Mesothelial cell of epicardium (in vitro differentiated cells): ENCODE data around the gene DIAPH2. TPM values are rescaled to one million over a fixed set of nuclear protein-coding genes. Genes with fewer than 3 reads are reported as not detected.

Experiments used
- DNase-seq, 2 experiments: peaks; one replicate each; pipeline ENCODE4 v3.0.0; 2021; ENCODE audit warnings: low spot score in 2 of 2; ENCODE audit not compliant: unreplicated experiment in 2 of 2
- H3K27ac Mint-ChIP-seq: 2 replicates; pipeline ENCODE4 v1.8.0; 2021; ENCODE audit warnings: mixed read lengths
- H3K27me3 Mint-ChIP-seq: 2 replicates; pipeline ENCODE4 v1.8.0; 2021; ENCODE audit warnings: low read depth, mixed read lengths
- H3K36me3 Mint-ChIP-seq: 2 replicates; pipeline ENCODE4 v1.8.0; 2021; ENCODE audit warnings: mixed read lengths
- H3K4me1 Mint-ChIP-seq: 2 replicates; pipeline ENCODE4 v1.8.0; 2021; ENCODE audit warnings: mixed read lengths
- H3K4me3 Mint-ChIP-seq: 2 replicates; pipeline ENCODE4 v1.8.0; 2021; ENCODE audit warnings: mild to moderate bottlenecking, moderate library complexity, mixed read lengths
- H3K9me3 Mint-ChIP-seq: 2 replicates; pipeline ENCODE4 v1.8.0; 2021; ENCODE audit warnings: mixed read lengths
- CTCF ChIP-seq: fragments of 200-600 bp; sonication (generic); IDR thresholded peaks from one replicate; pipeline ENCODE4 v1.5.0; 2021; ENCODE audit warnings: antibody characterized with exemption; ENCODE audit not compliant: unreplicated experiment
- total RNA-seq: library from RNA; stranded (reverse); gene quantifications from 3 replicates; pipeline ENCODE4 v1.2.1, GENCODE V29; 2021

Gene DIAPH2
- total RNA-seq, 1 donor from 2014 or later = 19.2 TPM

GRCh38 chrX:97564496-97564895 lies 879.9 kb downstream of the DIAPH2 start:
- H3K4me3 Mint-ChIP-seq = no peak overlapping the region
- H3K27me3 Mint-ChIP-seq = no peaks in the 10 kb centered on the region
- no peak overlapping the region for H3K27ac Mint-ChIP-seq
- H3K36me3 Mint-ChIP-seq = no peaks in the 10 kb centered on the region
- H3K9me3 Mint-ChIP-seq = peaks cover 5% of the 10 kb centered on the region
- no peak for TF ChIP-seq CTCF
- peaks cover 17% of the 10 kb centered on the region for H3K4me1 Mint-ChIP-seq
- no peak for DNase-seq

GRCh38 chrX:97587171-97587570 lies 902.5 kb downstream of the DIAPH2 start:
- peaks cover 19% of the 10 kb centered on the region for H3K4me1 Mint-ChIP-seq
- H3K27ac Mint-ChIP-seq = peak overlapping the region; percentile 80
- no peaks in the 10 kb centered on the region for H3K27me3 Mint-ChIP-seq
- peaks cover 16% of the 10 kb centered on the region for H3K9me3 Mint-ChIP-seq
- H3K4me3 Mint-ChIP-seq = no peak overlapping the region
- DNase-seq = no peak
- peaks cover 5% of the 10 kb centered on the region for H3K36me3 Mint-ChIP-seq
- no peak for TF ChIP-seq CTCF

GRCh38 chrX:97594646-97595224 lies 910.1 kb downstream of the DIAPH2 start:
- H3K9me3 Mint-ChIP-seq = peaks cover 8% of the 10 kb centered on the region
- peaks cover 18% of the 10 kb centered on the region for H3K4me1 Mint-ChIP-seq
- H3K4me3 Mint-ChIP-seq = no peak overlapping the region
- H3K27ac Mint-ChIP-seq = no peak overlapping the region
- no peak for DNase-seq
- no peak for TF ChIP-seq CTCF
- H3K27me3 Mint-ChIP-seq = no peaks in the 10 kb centered on the region
- no peaks in the 10 kb centered on the region for H3K36me3 Mint-ChIP-seq

- H3K9me3 Mint-ChIP-seq = peaks cover 12% of the 10 kb centered on the region
- H3K4me1 Mint-ChIP-seq = peaks cover 38% of the 10 kb centered on the region
- DNase-seq = no peak
- H3K27me3 Mint-ChIP-seq = no peaks in the 10 kb centered on the region
- no peak overlapping the region for H3K4me3 Mint-ChIP-seq
- no peak for TF ChIP-seq CTCF
- no peaks in the 10 kb centered on the region for H3K36me3 Mint-ChIP-seq
- no peak overlapping the region for H3K27ac Mint-ChIP-seq
Measured at GRCh38 chrX:97597954-97598353, 913.3 kb downstream of the DIAPH2 start.

GRCh38 chrX:97602465-97603258 lies 918.0 kb downstream of the DIAPH2 start:
- Mint-ChIP-seq H3K4me1 (peaks cover 45% of the 10 kb centered on the region), H3K27me3 (no peaks in the 10 kb centered on the region), H3K27ac (no peak overlapping the region)

More at GRCh38 chrX:97602465-97603258, 918.0 kb downstream of the DIAPH2 start:
- H3K36me3 Mint-ChIP-seq = no peaks in the 10 kb centered on the region
- no peak for DNase-seq
- TF ChIP-seq CTCF = no peak
- H3K9me3 Mint-ChIP-seq = peaks cover 14% of the 10 kb centered on the region
- H3K4me3 Mint-ChIP-seq = no peak overlapping the region
